PC-3 (cell line): ENCODE data around the gene GALNTL6. TPM values are rescaled to one million over a fixed set of nuclear protein-coding genes. Genes with fewer than 3 reads are reported as not detected.

Source experiments
- ATAC-seq: fragments of 200-7000 bp; cut with Tn5 transposase; 2 replicates; pipeline ENCODE4 v1.9.1; 2020; ENCODE audit warnings: mild to moderate bottlenecking, moderate library complexity
- BruUV-seq: library from RNA; stranded (reverse); fragments of 400-500 nt; replicated peaks from 2 replicates; lab custom pipeline; 2021; lab: Mats Ljungman, UMichigan
- CTCF ChIA-PET: fragments of 300-600 bp; sonication (Branson Sonifier 250); formaldehyde crosslinking; loops from one replicate; lab custom pipeline; 2022; ENCODE audit warnings: antibody characterized with exemption; lab: Charles Lee
- POLR2A ChIA-PET: fragments of 300-600 bp; sonication (Branson Sonifier 250); formaldehyde crosslinking; loops from one replicate; lab custom pipeline; 2022; ENCODE audit warnings: antibody characterized with exemption; ENCODE audit not compliant: unreplicated experiment; lab: Charles Lee
- DNase-seq: peaks from one replicate; pipeline ENCODE4 v3.0.0-alpha.2; 2015
- H2AFZ ChIP-seq: fragments of 300-600 bp; sonication (generic); 2 replicates; pipeline ENCODE4 v1.6.0; 2016; ENCODE audit warnings: antibody characterized with exemption, low read length
- H3F3A ChIP-seq: fragments of 300-600 bp; sonication (generic); one replicate; pipeline ENCODE4 v1.6.0; 2017; ENCODE audit warnings: antibody characterized with exemption, low read length, control low read depth, mild to moderate bottlenecking; ENCODE audit not compliant: unreplicated experiment
- H3K27ac ChIP-seq: fragments of 300-600 bp; sonication (generic); 2 replicates; pipeline ENCODE4 v1.5.1; 2016; ENCODE audit warnings: mild to moderate bottlenecking, low read length
- H3K27me3 ChIP-seq: fragments of 300-600 bp; sonication (generic); 2 replicates; pipeline ENCODE4 v1.6.1; 2016; ENCODE audit warnings: low read length, mixed read lengths
- H3K36me3 ChIP-seq: fragments of 300-600 bp; sonication (generic); 2 replicates; pipeline ENCODE4 v1.6.1; 2016; ENCODE audit warnings: low read depth, mixed run types, low read length, mixed read lengths
- H3K4me1 ChIP-seq: fragments of 300-600 bp; sonication (generic); 2 replicates; pipeline ENCODE4 v1.5.1; 2016; ENCODE audit warnings: low read length; ENCODE audit not compliant: insufficient read depth
- H3K4me2 ChIP-seq: fragments of 300-600 bp; sonication (generic); 2 replicates; pipeline ENCODE4 v1.6.0; 2016; ENCODE audit warnings: low read length
- H3K4me3 ChIP-seq: fragments of 300-600 bp; sonication (generic); 2 replicates; pipeline ENCODE4 v1.5.1; 2016; ENCODE audit warnings: mild to moderate bottlenecking, low read length, mixed read lengths
- H3K79me2 ChIP-seq: fragments of 300-600 bp; sonication (generic); 2 replicates; pipeline ENCODE4 v1.6.1; 2017; ENCODE audit warnings: low read length, mixed read lengths
- H3K9ac ChIP-seq: fragments of 300-600 bp; sonication (generic); 2 replicates; pipeline ENCODE4 v1.6.0; 2016; ENCODE audit warnings: mild to moderate bottlenecking, low read length
- H3K9me2 ChIP-seq: fragments of 300-600 bp; sonication (generic); replicated peaks from 2 replicates; pipeline ENCODE4 v1.6.1; 2016; ENCODE audit warnings: mixed run types, low read length, mixed read lengths
- H3K9me3 ChIP-seq: fragments of 300-600 bp; sonication (generic); 2 replicates; pipeline ENCODE4 v1.6.1; 2016; ENCODE audit warnings: low read length, mixed read lengths
- H4K20me1 ChIP-seq: fragments of 300-600 bp; sonication (generic); 2 replicates; pipeline ENCODE4 v1.6.1; 2016; ENCODE audit warnings: low read length, mixed read lengths
- CTCF ChIP-seq: fragments of 300-600 bp; sonication (generic); conservative IDR thresholded peaks from 2 replicates; pipeline ENCODE4 v1.5.1; 2017; ENCODE audit warnings: antibody characterized with exemption, low read depth, mild to moderate bottlenecking, low read length
- EZH2 ChIP-seq: fragments of 300-600 bp; sonication (generic); IDR thresholded peaks from one replicate; pipeline ENCODE4 v1.6.1; 2017; ENCODE audit warnings: antibody characterized with exemption, mild to moderate bottlenecking, low read length; ENCODE audit not compliant: unreplicated experiment
- EZH2phosphoT487 ChIP-seq: fragments of 300-600 bp; sonication (generic); IDR thresholded peaks from 2 replicates; pipeline ENCODE4 v1.6.1; 2018; ENCODE audit warnings: mild to moderate bottlenecking, antibody characterized with exemption, low read length, borderline replicate concordance
- intact Hi-C: fragments of 100-400 bp; cut with micrococcal nuclease; formaldehyde crosslinking; loops from 2 replicates; pipeline ENCODE4 v1.9.0; 2023
- total RNA-seq: library from RNA; depleted of rRNA; stranded (reverse); fragments of >200 nt; gene quantifications from 2 replicates; pipeline ENCODE4 v1.2.3, GENCODE V29; 2014

Gene GALNTL6
- total RNA-seq, 1 experiment from 2014 or later, result not detected

GRCh38 chr4:172404676-172405075, 591.5 kb downstream of the GALNTL6 start:
- no peak overlapping the region for H3K9ac ChIP-seq
- no peaks in the 10 kb centered on the region for H3K9me3 ChIP-seq
- ATAC-seq, result no peak
- ChIA-PET POLR2A (no interaction called here), CTCF (no interaction called here)
- intact Hi-C loops, result no loop called here
- no peaks in the 10 kb centered on the region for H3K36me3 ChIP-seq
- no peak overlapping the region for H3K27ac ChIP-seq
- no peak overlapping the region for H3K4me2 ChIP-seq
- no peaks in the 10 kb centered on the region for H4K20me1 ChIP-seq
- no peak overlapping the region for H3K4me3 ChIP-seq
- H3K4me1 ChIP-seq, result no peaks in the 10 kb centered on the region
- no TSS peak for BruUV-seq
- DNase-seq, result no peak
- TF ChIP-seq EZH2 (no peak), EZH2phosphoT487 (no peak), CTCF (no peak)
- H2AFZ ChIP-seq, result no peak overlapping the region
- H3K79me2 ChIP-seq, result no peaks in the 10 kb centered on the region
- H3K9me2 ChIP-seq, result no peaks in the 10 kb centered on the region
- H3K27me3 ChIP-seq, result 0 out of 2 replicates have a peak, but pooled peaks cover 4% of the 10 kb centered on the region
- no peaks in the 10 kb centered on the region for H3F3A ChIP-seq

- intact Hi-C loops, result no loop called here
- H3K27ac ChIP-seq, result no peak overlapping the region
- no peaks in the 10 kb centered on the region for H3K4me1 ChIP-seq
- no peak overlapping the region for H3K4me2 ChIP-seq
- ChIA-PET CTCF (no interaction called here), POLR2A (no interaction called here)
- no peaks in the 10 kb centered on the region for H3K9me2 ChIP-seq
- no peak overlapping the region for H3K4me3 ChIP-seq
- H3F3A ChIP-seq, result no peaks in the 10 kb centered on the region
- ATAC-seq (no peak), DNase-seq (no peak)
- no peaks in the 10 kb centered on the region for H3K79me2 ChIP-seq
- TF ChIP-seq EZH2, result no peak
- no peak for TF ChIP-seq CTCF
- no peak for TF ChIP-seq EZH2phosphoT487
- H3K36me3 ChIP-seq, result no peaks in the 10 kb centered on the region
- H3K9me3 ChIP-seq, result no peaks in the 10 kb centered on the region
- peaks cover 9% of the 10 kb centered on the region; the same call in 1 of the 2 replicates for H3K27me3 ChIP-seq
- no peak overlapping the region for H2AFZ ChIP-seq
- no TSS peak for BruUV-seq
- no peaks in the 10 kb centered on the region for H4K20me1 ChIP-seq
- H3K9ac ChIP-seq, result no peak overlapping the region
Observed at GRCh38 chr4:172410363-172410762, 597.2 kb downstream of the GALNTL6 start.

- no peak overlapping the region for H3K9ac ChIP-seq
- no peaks in the 10 kb centered on the region for H3F3A ChIP-seq
- no peak overlapping the region for H3K4me2 ChIP-seq
- no peaks in the 10 kb centered on the region for H3K9me3 ChIP-seq
- H2AFZ ChIP-seq, result no peak overlapping the region
- ATAC-seq, result no peak
- H4K20me1 ChIP-seq, result no peaks in the 10 kb centered on the region
- no peaks in the 10 kb centered on the region for H3K4me1 ChIP-seq
- H3K36me3 ChIP-seq, result no peaks in the 10 kb centered on the region
- H3K4me3 ChIP-seq, result no peak overlapping the region
- TF ChIP-seq EZH2 (no peak), CTCF (no peak), EZH2phosphoT487 (no peak)
- POLR2A ChIA-PET, result no interaction called here
- CTCF ChIA-PET, result no interaction called here
- no TSS peak for BruUV-seq
- no peak for DNase-seq
- H3K27me3 ChIP-seq, result peaks cover 16% of the 10 kb centered on the region; the same call in 1 of the 2 replicates
- no peaks in the 10 kb centered on the region for H3K79me2 ChIP-seq
- no peaks in the 10 kb centered on the region for H3K9me2 ChIP-seq
- H3K27ac ChIP-seq, result no peak overlapping the region
- intact Hi-C loops, result no loop called here
Observed at GRCh38 chr4:172411149-172411548, 597.9 kb downstream of the GALNTL6 start.
